PC-3 (cell line): ENCODE results near the gene PVALEF. TPM values are rescaled to one million over a fixed set of nuclear protein-coding genes. Genes with fewer than 3 reads are reported as not detected.

Source experiments
- ATAC-seq: fragments of 200-7000 bp; cut with Tn5 transposase; 2 replicates; pipeline ENCODE4 v1.9.1; 2020; ENCODE audit warnings: mild to moderate bottlenecking, moderate library complexity
- BruUV-seq: library from RNA; stranded (reverse); fragments of 400-500 nt; replicated peaks from 2 replicates; lab custom pipeline; 2021; lab: Mats Ljungman, UMichigan
- CTCF ChIA-PET: fragments of 300-600 bp; sonication (Branson Sonifier 250); formaldehyde crosslinking; loops from one replicate; lab custom pipeline; 2022; ENCODE audit warnings: antibody characterized with exemption; lab: Charles Lee
- POLR2A ChIA-PET: fragments of 300-600 bp; sonication (Branson Sonifier 250); formaldehyde crosslinking; loops from one replicate; lab custom pipeline; 2022; ENCODE audit warnings: antibody characterized with exemption; ENCODE audit not compliant: unreplicated experiment; lab: Charles Lee
- DNase-seq: peaks from one replicate; pipeline ENCODE4 v3.0.0-alpha.2; 2015
- H2AFZ ChIP-seq: fragments of 300-600 bp; sonication (generic); 2 replicates; pipeline ENCODE4 v1.6.0; 2016; ENCODE audit warnings: antibody characterized with exemption, low read length
- H3F3A ChIP-seq: fragments of 300-600 bp; sonication (generic); one replicate; pipeline ENCODE4 v1.6.0; 2017; ENCODE audit warnings: antibody characterized with exemption, low read length, control low read depth, mild to moderate bottlenecking; ENCODE audit not compliant: unreplicated experiment
- H3K27ac ChIP-seq: fragments of 300-600 bp; sonication (generic); 2 replicates; pipeline ENCODE4 v1.5.1; 2016; ENCODE audit warnings: mild to moderate bottlenecking, low read length
- H3K27me3 ChIP-seq: fragments of 300-600 bp; sonication (generic); 2 replicates; pipeline ENCODE4 v1.6.1; 2016; ENCODE audit warnings: low read length, mixed read lengths
- H3K36me3 ChIP-seq: fragments of 300-600 bp; sonication (generic); 2 replicates; pipeline ENCODE4 v1.6.1; 2016; ENCODE audit warnings: low read depth, mixed run types, low read length, mixed read lengths
- H3K4me1 ChIP-seq: fragments of 300-600 bp; sonication (generic); 2 replicates; pipeline ENCODE4 v1.5.1; 2016; ENCODE audit warnings: low read length; ENCODE audit not compliant: insufficient read depth
- H3K4me2 ChIP-seq: fragments of 300-600 bp; sonication (generic); 2 replicates; pipeline ENCODE4 v1.6.0; 2016; ENCODE audit warnings: low read length
- H3K4me3 ChIP-seq: fragments of 300-600 bp; sonication (generic); 2 replicates; pipeline ENCODE4 v1.5.1; 2016; ENCODE audit warnings: mild to moderate bottlenecking, low read length, mixed read lengths
- H3K79me2 ChIP-seq: fragments of 300-600 bp; sonication (generic); 2 replicates; pipeline ENCODE4 v1.6.1; 2017; ENCODE audit warnings: low read length, mixed read lengths
- H3K9ac ChIP-seq: fragments of 300-600 bp; sonication (generic); 2 replicates; pipeline ENCODE4 v1.6.0; 2016; ENCODE audit warnings: mild to moderate bottlenecking, low read length
- H3K9me2 ChIP-seq: fragments of 300-600 bp; sonication (generic); replicated peaks from 2 replicates; pipeline ENCODE4 v1.6.1; 2016; ENCODE audit warnings: mixed run types, low read length, mixed read lengths
- H3K9me3 ChIP-seq: fragments of 300-600 bp; sonication (generic); 2 replicates; pipeline ENCODE4 v1.6.1; 2016; ENCODE audit warnings: low read length, mixed read lengths
- H4K20me1 ChIP-seq: fragments of 300-600 bp; sonication (generic); 2 replicates; pipeline ENCODE4 v1.6.1; 2016; ENCODE audit warnings: low read length, mixed read lengths
- CTCF ChIP-seq: fragments of 300-600 bp; sonication (generic); conservative IDR thresholded peaks from 2 replicates; pipeline ENCODE4 v1.5.1; 2017; ENCODE audit warnings: antibody characterized with exemption, low read depth, mild to moderate bottlenecking, low read length
- EZH2 ChIP-seq: fragments of 300-600 bp; sonication (generic); IDR thresholded peaks from one replicate; pipeline ENCODE4 v1.6.1; 2017; ENCODE audit warnings: antibody characterized with exemption, mild to moderate bottlenecking, low read length; ENCODE audit not compliant: unreplicated experiment
- EZH2phosphoT487 ChIP-seq: fragments of 300-600 bp; sonication (generic); IDR thresholded peaks from 2 replicates; pipeline ENCODE4 v1.6.1; 2018; ENCODE audit warnings: mild to moderate bottlenecking, antibody characterized with exemption, low read length, borderline replicate concordance
- intact Hi-C: fragments of 100-400 bp; cut with micrococcal nuclease; formaldehyde crosslinking; loops from 2 replicates; pipeline ENCODE4 v1.9.0; 2023
- total RNA-seq: library from RNA; depleted of rRNA; stranded (reverse); fragments of >200 nt; gene quantifications from 2 replicates; pipeline ENCODE4 v1.2.3, GENCODE V29; 2014

The PVALEF gene
- total RNA-seq, 1 experiment from 2014 or later, result not detected

DNA sequence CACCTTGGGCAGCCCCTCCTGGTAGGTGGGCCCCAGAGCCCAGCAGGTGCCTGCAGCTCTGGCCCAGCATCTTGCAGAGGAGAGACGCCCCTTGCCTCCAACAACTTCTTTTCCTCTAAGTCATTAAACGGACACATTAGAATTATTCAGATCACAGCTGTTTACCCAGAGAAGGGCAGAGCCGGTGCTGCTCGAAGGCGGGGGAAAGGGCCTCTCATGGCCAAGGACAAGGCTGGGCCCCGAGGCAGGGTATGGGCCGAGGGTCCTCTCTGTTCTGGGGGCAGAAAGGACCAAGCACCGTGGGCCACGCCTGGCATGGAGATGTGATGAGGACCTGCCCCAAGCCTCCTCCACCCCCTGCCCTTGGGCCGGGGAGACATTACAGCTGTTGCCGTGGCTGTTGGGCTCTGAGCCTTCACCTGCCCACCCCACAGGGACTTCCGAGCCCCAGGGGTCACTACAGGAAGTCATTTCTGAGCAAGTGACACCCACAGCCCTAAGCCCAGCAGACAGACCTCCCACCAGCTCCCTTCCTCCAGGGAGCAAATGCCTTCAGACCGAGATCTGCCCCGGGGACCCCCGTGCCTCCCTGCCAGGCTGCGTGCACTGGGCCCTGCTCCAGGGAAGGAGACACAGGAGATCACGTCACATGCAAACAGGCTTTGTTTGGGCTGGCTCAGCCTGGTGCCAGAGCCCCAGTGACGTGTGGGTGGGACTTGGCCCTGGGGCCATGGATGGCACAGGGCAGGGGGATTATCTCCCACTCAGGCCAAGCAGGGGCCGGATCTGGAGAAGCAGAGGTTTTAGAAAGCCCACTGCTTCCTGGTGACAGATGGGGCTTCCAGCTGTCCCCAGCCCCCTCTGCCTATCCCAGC lies 699 bp upstream of the PVALEF start:
- Histone ChIP-seq H3K9ac (no peak overlapping the region), H3K27me3 (peaks cover 15% of the 10 kb centered on the region), H3K79me2 (no peaks in the 10 kb centered on the region), H3K9me3 (no peaks in the 10 kb centered on the region), H3K27ac (no peak overlapping the region), H4K20me1 (no peaks in the 10 kb centered on the region), H3K4me3 (no peak overlapping the region), H3K4me1 (no peaks in the 10 kb centered on the region), H2AFZ (no peak overlapping the region), H3F3A (no peaks in the 10 kb centered on the region), H3K4me2 (no peak overlapping the region), H3K9me2 (no peaks in the 10 kb centered on the region), H3K36me3 (no peaks in the 10 kb centered on the region)
- ATAC-seq (no peak), DNase-seq (no peak)
- intact Hi-C loops, result no loop called here
- CTCF ChIA-PET, result no interaction called here
- POLR2A ChIA-PET, result no interaction called here
- no peak for TF ChIP-seq EZH2
- no peak for TF ChIP-seq EZH2phosphoT487
- TF ChIP-seq CTCF, result no peak
- BruUV-seq, result no TSS peak

GRCh38 chr17:81166033-81166492 lies 756 bp downstream of the PVALEF start, which contains the start of gene AATK:
TSS of gene AATK (minus strand) at chr17:81166221. CDS start at chr17:81165992, 229 bp downstream.
- CTCF ChIA-PET, result no interaction called here
- no TSS peak for BruUV-seq
- ATAC-seq, result no peak

More at GRCh38 chr17:81166033-81166492, 756 bp downstream of the PVALEF start, which contains the start of gene AATK:
- DNase-seq, result no peak
- no peak within 1 kb of the TSS for H3K9ac ChIP-seq
- no peaks in the 10 kb centered on the region for H3K4me1 ChIP-seq
- intact Hi-C loops, result no loop called here
- no peak within 1 kb of the TSS for H3K27ac ChIP-seq
- H4K20me1 ChIP-seq, result no peaks in the 10 kb centered on the region
- no peak within 1 kb of the TSS for H2AFZ ChIP-seq
- POLR2A ChIA-PET, result no interaction called here
- no peaks in the 10 kb centered on the region for H3K79me2 ChIP-seq
- H3K4me3 ChIP-seq, result peak within 1 kb of the TSS; percentile 51; the same call in 1 of the 2 replicates
- H3F3A ChIP-seq, result no peaks in the 10 kb centered on the region
- H3K9me2 ChIP-seq, result no peaks in the 10 kb centered on the region
- H3K4me2 ChIP-seq, result peak within 1 kb of the TSS; percentile 45
- TF ChIP-seq EZH2phosphoT487 (no peak), EZH2 (no peak), CTCF (no peak)
- H3K9me3 ChIP-seq, result no peaks in the 10 kb centered on the region
- H3K27me3 ChIP-seq, result peaks cover 15% of the 10 kb centered on the region
- no peaks in the 10 kb centered on the region for H3K36me3 ChIP-seq
